MCF 10A (cell line): ENCODE measurements around the gene PACSIN2. TPM values are rescaled to one million over a fixed set of nuclear protein-coding genes. Genes with fewer than 3 reads are reported as not detected.

Experiments used
- BruUV-seq: library from RNA; stranded (reverse); fragments of 400-500 nt; replicated peaks from 2 replicates; lab custom pipeline; 2021; lab: Mats Ljungman, UMichigan
- CTCF ChIA-PET: fragments of 300-600 bp; sonication (Branson Sonifier 250); formaldehyde crosslinking; extraction: SDS; loops from one replicate; lab custom pipeline; 2021; ENCODE audit warnings: antibody characterized with exemption, inconsistent platforms; lab: Yijun Ruan, JAX
- POLR2A ChIA-PET: fragments of 300-600, 350-650 bp; sonication (Branson Sonifier 250); formaldehyde crosslinking; extraction: SDS; loops from one replicate; lab custom pipeline; 2020; ENCODE audit warnings: antibody characterized with exemption, inconsistent platforms; lab: Yijun Ruan, JAX
- DNase-seq: peaks from one replicate; pipeline ENCODE4 v3.0.0-alpha.2; 2018; ENCODE audit not compliant: unreplicated experiment
- H3K27ac Mint-ChIP-seq: one replicate; pipeline ENCODE4 v1.8.0; 2022; ENCODE audit warnings: mild to moderate bottlenecking, low read depth, mixed read lengths; ENCODE audit not compliant: unreplicated experiment
- H3K27me3 Mint-ChIP-seq: one replicate; pipeline ENCODE4 v1.8.0; 2022; ENCODE audit warnings: mixed read lengths; ENCODE audit not compliant: insufficient read depth, unreplicated experiment
- H3K36me3 Mint-ChIP-seq: one replicate; pipeline ENCODE4 v1.8.0; 2022; ENCODE audit warnings: mild to moderate bottlenecking, moderate library complexity, mixed read lengths; ENCODE audit not compliant: insufficient read depth, unreplicated experiment
- H3K4me1 Mint-ChIP-seq: one replicate; pipeline ENCODE4 v1.8.0; 2022; ENCODE audit warnings: mixed read lengths; ENCODE audit not compliant: insufficient read depth, unreplicated experiment
- H3K4me3 Mint-ChIP-seq: one replicate; pipeline ENCODE4 v1.8.0; 2022; ENCODE audit warnings: mild to moderate bottlenecking, moderate library complexity, mixed read lengths; ENCODE audit not compliant: unreplicated experiment
- H3K9me3 Mint-ChIP-seq: one replicate; pipeline ENCODE4 v1.8.0; 2022; ENCODE audit warnings: mixed read lengths; ENCODE audit not compliant: unreplicated experiment
- intact Hi-C: fragments of 100-400 bp; cut with micrococcal nuclease; formaldehyde crosslinking; loops from 2 replicates; pipeline ENCODE4 v1.14.1; 2022
- total RNA-seq: library from RNA; stranded (reverse); gene quantifications from 2 replicates; pipeline ENCODE4 v1.2.3, GENCODE V29; 2022
- TF ChIP-seq, protein P1 (sequence below): fragments of 200-600 bp; IDR thresholded peaks from one replicate; pipeline ENCODE4 v1.8.0; 2022; ENCODE audit warnings: antibody characterized with exemption, mild to moderate bottlenecking; ENCODE audit not compliant: unreplicated experiment

PACSIN2 gene
- total RNA-seq, 1 experiment from 2014 or later = 67.3 TPM

DNA sequence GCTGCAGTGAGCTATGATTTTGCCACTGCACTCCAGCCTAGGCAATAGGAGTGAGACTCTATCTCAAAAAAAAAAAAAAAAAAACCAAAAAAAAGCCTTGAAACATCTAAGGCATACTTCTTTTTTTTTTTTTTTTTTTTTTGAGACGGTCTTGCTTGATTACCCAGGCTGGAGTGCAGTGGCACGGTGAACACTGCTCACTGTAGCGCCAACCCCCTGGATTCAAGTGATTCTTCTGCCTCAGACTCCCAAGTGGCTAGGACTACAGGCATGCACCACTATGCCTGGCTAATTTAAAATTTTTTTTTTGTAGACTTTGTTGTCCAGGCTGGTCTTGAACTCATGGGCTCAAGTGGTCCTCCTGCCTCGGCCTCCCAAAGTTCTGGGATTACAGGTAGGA lies 177.4 kb downstream of the PACSIN2 start:
- no peak for DNase-seq
- no peaks in the 10 kb centered on the region for H3K4me1 Mint-ChIP-seq
- ChIA-PET CTCF (interaction anchor here (0.6 kb wide), 1 partner anchor 223 kb away, joined by 5 read pairs; no protein-coding TSS in a partner anchor), POLR2A (no interaction called here)
- no peak overlapping the region for H3K27ac Mint-ChIP-seq
- intact Hi-C loops = no loop called here
- no peaks in the 10 kb centered on the region for H3K9me3 Mint-ChIP-seq
- peaks cover 77% of the 10 kb centered on the region for H3K36me3 Mint-ChIP-seq
- no peak overlapping the region for H3K4me3 Mint-ChIP-seq
- H3K27me3 Mint-ChIP-seq = no peaks in the 10 kb centered on the region
- TF ChIP-seq, protein P1, sequence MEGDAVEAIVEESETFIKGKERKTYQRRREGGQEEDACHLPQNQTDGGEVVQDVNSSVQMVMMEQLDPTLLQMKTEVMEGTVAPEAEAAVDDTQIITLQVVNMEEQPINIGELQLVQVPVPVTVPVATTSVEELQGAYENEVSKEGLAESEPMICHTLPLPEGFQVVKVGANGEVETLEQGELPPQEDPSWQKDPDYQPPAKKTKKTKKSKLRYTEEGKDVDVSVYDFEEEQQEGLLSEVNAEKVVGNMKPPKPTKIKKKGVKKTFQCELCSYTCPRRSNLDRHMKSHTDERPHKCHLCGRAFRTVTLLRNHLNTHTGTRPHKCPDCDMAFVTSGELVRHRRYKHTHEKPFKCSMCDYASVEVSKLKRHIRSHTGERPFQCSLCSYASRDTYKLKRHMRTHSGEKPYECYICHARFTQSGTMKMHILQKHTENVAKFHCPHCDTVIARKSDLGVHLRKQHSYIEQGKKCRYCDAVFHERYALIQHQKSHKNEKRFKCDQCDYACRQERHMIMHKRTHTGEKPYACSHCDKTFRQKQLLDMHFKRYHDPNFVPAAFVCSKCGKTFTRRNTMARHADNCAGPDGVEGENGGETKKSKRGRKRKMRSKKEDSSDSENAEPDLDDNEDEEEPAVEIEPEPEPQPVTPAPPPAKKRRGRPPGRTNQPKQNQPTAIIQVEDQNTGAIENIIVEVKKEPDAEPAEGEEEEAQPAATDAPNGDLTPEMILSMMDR = no peak
- no TSS peak for BruUV-seq

DNA sequence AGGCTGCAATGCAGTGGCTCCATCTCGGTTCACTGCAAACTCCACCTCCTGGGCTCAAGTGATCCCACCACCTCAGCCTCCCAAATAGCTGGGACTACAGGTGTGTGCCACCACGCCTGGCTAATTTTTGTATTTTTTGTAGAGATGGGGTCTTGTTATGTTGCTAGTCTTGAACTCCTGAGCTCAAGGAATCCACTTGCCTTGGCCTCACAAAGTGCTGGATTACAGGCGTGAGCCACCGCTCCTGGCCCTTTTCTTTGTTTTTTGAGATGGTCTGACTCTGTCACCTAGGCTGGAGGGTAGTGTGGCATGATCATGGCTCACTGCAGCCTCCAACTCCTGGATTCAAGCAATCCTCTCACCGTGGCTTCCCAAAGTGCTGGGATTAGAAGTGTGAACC lies 178.9 kb downstream of the PACSIN2 start:
- no TSS peak for BruUV-seq
- H3K27me3 Mint-ChIP-seq = no peaks in the 10 kb centered on the region
- H3K4me1 Mint-ChIP-seq = no peaks in the 10 kb centered on the region
- ChIA-PET POLR2A (interaction anchor here (0.6 to 1.0 kb wide), 3 partner anchors 8 to 254 kb away, joined by 3 read pairs; no protein-coding TSS in a partner anchor), CTCF (interaction anchor here (0.6 to 1.7 kb wide), 3 partner anchors 15 to 329 kb away, joined by 3 to 5 read pairs (median 3); no protein-coding TSS in a partner anchor)
- H3K27ac Mint-ChIP-seq = no peak overlapping the region
- no peak overlapping the region for H3K4me3 Mint-ChIP-seq
- intact Hi-C loops = no loop called here
- no peaks in the 10 kb centered on the region for H3K9me3 Mint-ChIP-seq
- TF ChIP-seq, protein P1 = no peak
- peaks cover 83% of the 10 kb centered on the region for H3K36me3 Mint-ChIP-seq
- DNase-seq = no peak

DNA sequence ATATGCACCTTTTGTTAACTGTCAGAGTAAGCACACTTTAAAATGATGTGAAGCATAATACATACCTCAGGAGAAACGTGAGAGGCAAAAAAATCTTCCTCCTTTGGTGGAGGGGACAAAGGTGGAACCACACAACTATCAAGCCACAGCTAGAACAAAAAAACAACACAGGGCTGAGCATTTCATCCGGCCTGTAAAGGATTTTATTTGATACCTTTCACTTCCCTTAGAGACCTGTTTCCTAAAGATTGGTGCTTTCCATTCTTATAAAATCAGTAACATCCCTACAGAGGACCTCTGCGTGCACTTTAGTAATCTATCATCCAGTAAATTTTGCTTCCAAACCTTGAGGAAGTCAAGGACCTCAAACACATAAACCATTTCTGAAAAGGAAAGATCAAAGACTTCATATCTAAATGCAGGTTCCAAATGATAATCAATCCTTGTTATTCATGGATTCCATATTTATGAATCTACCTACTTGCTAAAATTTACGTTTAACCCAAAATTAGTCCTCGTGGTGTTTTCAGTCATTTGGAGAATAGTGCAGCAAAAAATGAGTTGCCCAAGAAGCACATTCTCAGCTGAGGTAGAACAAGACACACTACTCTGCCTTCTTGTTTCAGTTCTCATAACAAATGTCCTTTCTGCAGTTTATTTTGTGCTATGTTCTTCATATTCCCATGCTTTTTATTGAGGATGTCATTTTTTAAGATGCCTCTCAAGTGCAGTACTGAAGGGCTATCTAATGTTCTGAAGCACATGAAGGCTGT lies 180.6 kb downstream of the PACSIN2 start:
- TF ChIP-seq, protein P1 = no peak
- H3K27me3 Mint-ChIP-seq = no peaks in the 10 kb centered on the region
- intact Hi-C loops = no loop called here
- H3K27ac Mint-ChIP-seq = peak overlapping the region; percentile 27
- peaks cover 83% of the 10 kb centered on the region for H3K36me3 Mint-ChIP-seq
- no TSS peak for BruUV-seq
- POLR2A ChIA-PET = interaction anchor here (0.6 to 1.0 kb wide), 2 partner anchors 10 to 16 kb away, joined by 3 read pairs; no protein-coding TSS in a partner anchor
- H3K4me3 Mint-ChIP-seq = no peak overlapping the region
- H3K9me3 Mint-ChIP-seq = no peaks in the 10 kb centered on the region
- DNase-seq = no peak
- no peaks in the 10 kb centered on the region for H3K4me1 Mint-ChIP-seq
- CTCF ChIA-PET = interaction anchor here (0.9 to 1.7 kb wide), 3 partner anchors 10 to 13 kb away, joined by 3 to 5 read pairs (median 4); no protein-coding TSS in a partner anchor

DNA sequence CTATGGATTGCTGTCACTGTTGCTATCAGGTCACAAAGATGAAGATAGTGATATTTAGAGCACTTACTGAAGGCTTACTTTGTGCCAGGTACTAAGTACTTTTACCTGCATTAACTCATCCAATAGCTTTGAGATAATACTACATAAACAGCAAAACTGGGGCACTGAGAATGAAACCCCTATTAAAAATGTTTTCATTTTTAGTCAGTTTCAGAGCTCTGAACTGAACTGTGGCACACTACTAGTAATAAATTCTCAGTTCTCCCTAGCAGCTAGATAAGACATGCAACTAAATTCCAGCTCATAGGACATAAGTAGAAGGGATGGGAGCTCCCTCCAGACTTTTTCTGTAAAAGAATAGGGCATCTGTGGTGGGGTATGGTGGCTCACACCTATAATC lies 181.8 kb downstream of the PACSIN2 start:
- no peak overlapping the region for H3K4me3 Mint-ChIP-seq
- BruUV-seq = no TSS peak
- H3K36me3 Mint-ChIP-seq = peaks cover 82% of the 10 kb centered on the region
- TF ChIP-seq, protein P1 = no peak
- no peak overlapping the region for H3K27ac Mint-ChIP-seq
- intact Hi-C loops = no loop called here
- H3K9me3 Mint-ChIP-seq = no peaks in the 10 kb centered on the region
- H3K4me1 Mint-ChIP-seq = no peaks in the 10 kb centered on the region
- no peak for DNase-seq
- POLR2A ChIA-PET = interaction anchor here (0.6 to 0.7 kb wide), 3 partner anchors 10 to 479 kb away, joined by 3 to 4 read pairs (median 3); no protein-coding TSS in a partner anchor
- CTCF ChIA-PET = interaction anchor here (0.7 to 0.9 kb wide), 4 partner anchors 12 to 212 kb away, joined by 3 to 5 read pairs (median 4); no protein-coding TSS in a partner anchor
- H3K27me3 Mint-ChIP-seq = no peaks in the 10 kb centered on the region
